ACC112 (cell line): Measurements from ENCODE around the gene SLC2A13.
"Not testable (repeated sequence)": the region's sequence is repeated elsewhere in the genome, so short reads cannot be mapped to it uniquely, and the experiment has no call there.

ENCODE experiments used
- H2AFZ ChIP-seq: fragments of 200-600 bp; sonication (generic); one replicate; pipeline ENCODE4 v1.6.0; 2017; ENCODE audit warnings: antibody characterized with exemption, low read length; ENCODE audit not compliant: unreplicated experiment
- H3K27ac ChIP-seq: fragments of 200-600 bp; sonication (generic); 2 replicates; pipeline ENCODE4 v1.5.1; 2014; ENCODE audit warnings: low read depth, mild to moderate bottlenecking, antibody characterized with exemption, low read length, moderate library complexity
- H3K27me3 ChIP-seq: fragments of 200-600 bp; sonication (generic); 2 replicates; pipeline ENCODE4 v1.6.1; 2014; ENCODE audit warnings: mild to moderate bottlenecking, antibody characterized with exemption, low read length, moderate library complexity, mixed read lengths; ENCODE audit not compliant: insufficient read depth
- H3K36me3 ChIP-seq: fragments of 200-600 bp; sonication (generic); 2 replicates; pipeline ENCODE4 v1.6.1; 2016; ENCODE audit warnings: mild to moderate bottlenecking, antibody characterized with exemption, low read length, moderate library complexity, mixed read lengths; ENCODE audit not compliant: insufficient read depth
- H3K4me1 ChIP-seq: fragments of 200-600 bp; sonication (generic); one replicate; pipeline ENCODE4 v1.6.1; 2016; ENCODE audit warnings: low read length, mixed read lengths; ENCODE audit not compliant: insufficient read depth, unreplicated experiment, control insufficient read depth
- H3K4me3 ChIP-seq: fragments of 200-600 bp; sonication (generic); 2 replicates; pipeline ENCODE4 v1.5.1; 2014; ENCODE audit warnings: mild to moderate bottlenecking, low read depth, low read length
- H3K79me2 ChIP-seq: fragments of 200-600 bp; sonication (generic); one replicate; pipeline ENCODE4 v1.6.0; 2016; ENCODE audit warnings: low read length; ENCODE audit not compliant: control insufficient read depth, unreplicated experiment, insufficient read depth

The SLC2A13 gene

GRCh38 chr12:39902821-39903220 is 203.1 kb downstream of the SLC2A13 start:
- H3K4me1 ChIP-seq, result no peaks in the 10 kb centered on the region
- H3K36me3 ChIP-seq, result no peaks in the 10 kb centered on the region
- H3K4me3 ChIP-seq, result no peak overlapping the region
- no peak overlapping the region for H3K27ac ChIP-seq
- H3K27me3 ChIP-seq, result no peaks in the 10 kb centered on the region
- H3K79me2 ChIP-seq, result no peaks in the 10 kb centered on the region
- H2AFZ ChIP-seq, result no peak overlapping the region

- no peaks in the 10 kb centered on the region for H3K4me1 ChIP-seq
- H3K27ac ChIP-seq, result no peak overlapping the region
- H3K27me3 ChIP-seq, result no peaks in the 10 kb centered on the region
- no peaks in the 10 kb centered on the region for H3K36me3 ChIP-seq
- H2AFZ ChIP-seq, result no peak overlapping the region
- no peaks in the 10 kb centered on the region for H3K79me2 ChIP-seq
- no peak overlapping the region for H3K4me3 ChIP-seq
Measured at GRCh38 chr12:39897315-39897714, 208.6 kb downstream of the SLC2A13 start.

- not testable (repeated sequence) for H3K27me3 ChIP-seq, H3K4me3 ChIP-seq, H3K79me2 ChIP-seq, H3K4me1 ChIP-seq, H3K36me3 ChIP-seq, H3K27ac ChIP-seq, H2AFZ ChIP-seq
Measured at GRCh38 chr12:39893388-39893787, 212.5 kb downstream of the SLC2A13 start.

- Histone ChIP-seq H3K79me2 (no peaks in the 10 kb centered on the region), H3K27ac (no peak overlapping the region), H2AFZ (no peak overlapping the region), H3K27me3 (no peaks in the 10 kb centered on the region), H3K4me3 (no peak overlapping the region), H3K36me3 (no peaks in the 10 kb centered on the region), H3K4me1 (no peaks in the 10 kb centered on the region)
Measured at GRCh38 chr12:39892146-39892545, 213.7 kb downstream of the SLC2A13 start.

- H3K27ac ChIP-seq, result no peak overlapping the region
- H3K27me3 ChIP-seq, result no peaks in the 10 kb centered on the region
- H3K79me2 ChIP-seq, result no peaks in the 10 kb centered on the region
- H2AFZ ChIP-seq, result no peak overlapping the region
- no peaks in the 10 kb centered on the region for H3K36me3 ChIP-seq
- H3K4me3 ChIP-seq, result no peak overlapping the region
- H3K4me1 ChIP-seq, result no peaks in the 10 kb centered on the region
Measured at GRCh38 chr12:39887856-39888255, 218.0 kb downstream of the SLC2A13 start.

GRCh38 chr12:39886106-39886505 is 219.8 kb downstream of the SLC2A13 start:
- H2AFZ ChIP-seq, result no peak overlapping the region
- H3K36me3 ChIP-seq, result no peaks in the 10 kb centered on the region
- H3K27me3 ChIP-seq, result no peaks in the 10 kb centered on the region
- no peaks in the 10 kb centered on the region for H3K79me2 ChIP-seq
- H3K27ac ChIP-seq, result no peak overlapping the region
- H3K4me1 ChIP-seq, result no peaks in the 10 kb centered on the region
- H3K4me3 ChIP-seq, result no peak overlapping the region

GRCh38 chr12:39884616-39885125 is 221.2 kb downstream of the SLC2A13 start:
- H3K4me3 ChIP-seq, result no peak overlapping the region
- H3K36me3 ChIP-seq, result no peaks in the 10 kb centered on the region
- no peaks in the 10 kb centered on the region for H3K27me3 ChIP-seq
- H3K27ac ChIP-seq, result no peak overlapping the region
- H2AFZ ChIP-seq, result no peak overlapping the region
- H3K4me1 ChIP-seq, result no peaks in the 10 kb centered on the region
- no peaks in the 10 kb centered on the region for H3K79me2 ChIP-seq

- H2AFZ ChIP-seq, result no peak overlapping the region
- no peaks in the 10 kb centered on the region for H3K4me1 ChIP-seq
- no peaks in the 10 kb centered on the region for H3K79me2 ChIP-seq
- H3K36me3 ChIP-seq, result no peaks in the 10 kb centered on the region
- no peak overlapping the region for H3K4me3 ChIP-seq
- H3K27me3 ChIP-seq, result no peaks in the 10 kb centered on the region
- H3K27ac ChIP-seq, result no peak overlapping the region
Measured at GRCh38 chr12:39883411-39883810, 222.5 kb downstream of the SLC2A13 start.

GRCh38 chr12:39878753-39879152 is 227.1 kb downstream of the SLC2A13 start:
- Histone ChIP-seq H3K27me3 (no peaks in the 10 kb centered on the region), H2AFZ (no peak overlapping the region), H3K36me3 (no peaks in the 10 kb centered on the region), H3K4me1 (no peaks in the 10 kb centered on the region), H3K4me3 (no peak overlapping the region), H3K27ac (no peak overlapping the region), H3K79me2 (no peaks in the 10 kb centered on the region)

GRCh38 chr12:39875721-39876120 is 230.2 kb downstream of the SLC2A13 start:
- no peaks in the 10 kb centered on the region for H3K79me2 ChIP-seq
- H3K4me3 ChIP-seq, result no peak overlapping the region
- H3K27ac ChIP-seq, result no peak overlapping the region
- H3K36me3 ChIP-seq, result no peaks in the 10 kb centered on the region
- H3K27me3 ChIP-seq, result no peaks in the 10 kb centered on the region
- H3K4me1 ChIP-seq, result no peaks in the 10 kb centered on the region
- H2AFZ ChIP-seq, result no peak overlapping the region

GRCh38 chr12:39874785-39875184 is 231.1 kb downstream of the SLC2A13 start:
- Histone ChIP-seq H3K4me1 (no peaks in the 10 kb centered on the region), H3K36me3 (no peaks in the 10 kb centered on the region), H3K79me2 (no peaks in the 10 kb centered on the region), H3K27ac (no peak overlapping the region), H2AFZ (no peak overlapping the region), H3K4me3 (no peak overlapping the region), H3K27me3 (no peaks in the 10 kb centered on the region)
